ENCODE measurements around the gene ELP1. TPM values are rescaled to one million over a fixed set of nuclear protein-coding genes. Genes with fewer than 3 reads are reported as not detected.

The ELP1 gene
- total RNA-seq, 1 experiment from 2014 or later, result 38.7 TPM

DNA sequence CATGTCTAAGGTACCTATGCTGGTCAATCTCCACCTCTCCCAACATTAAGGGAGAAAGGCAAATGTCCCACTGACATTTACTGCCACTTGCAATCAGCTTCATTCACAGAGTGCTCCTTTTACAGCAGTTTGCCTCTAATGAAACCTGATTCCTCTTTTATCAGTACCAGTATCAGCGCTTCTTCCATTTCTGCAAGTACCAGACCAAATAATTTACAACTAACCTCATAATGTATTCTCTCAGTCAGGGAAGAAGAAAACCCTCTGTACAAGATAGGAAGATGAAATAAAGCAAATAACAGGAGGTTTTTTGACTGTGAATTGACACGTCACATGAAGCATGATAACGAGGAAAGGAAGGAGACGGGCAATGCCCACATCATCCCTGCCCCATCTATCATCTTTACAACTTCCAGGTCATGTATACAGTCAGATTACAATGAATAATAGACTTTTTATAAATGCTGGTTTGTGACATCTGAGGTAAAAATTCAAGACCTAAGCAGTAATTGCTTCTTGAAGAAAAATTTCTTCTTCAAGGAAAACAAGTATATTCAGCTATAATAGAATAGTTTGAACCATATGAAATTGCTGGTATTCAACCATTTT, 22.2 kb upstream of the ELP1 start:
- intact Hi-C loops (cut with micrococcal nuclease; ENCODE audit: unreplicated experiment), result no loop called here
- ChIA-PET CTCF (no interaction called here), POLR2A (ENCODE audit: low non-redundant PET) (no interaction called here)
- no peaks in the 10 kb centered on the region for H3K27me3 ChIP-seq (replicated peaks; ENCODE audit: insufficient read depth, low read depth, low read length, poor library complexity)
- H3K36me3 ChIP-seq (ENCODE audit: insufficient read depth, low read length, poor library complexity, severe bottlenecking), result no peaks in the 10 kb centered on the region
- H3K27ac ChIP-seq (ENCODE audit: low read depth, low read length, poor library complexity, severe bottlenecking), result no peak overlapping the region
- no peak for TF ChIP-seq EZH2 (IDR thresholded peaks at IDR 0.05; ENCODE audit: borderline replicate concordance, low read depth, low read length, poor library complexity, severe bottlenecking)
- TF ChIP-seq, protein P1, sequence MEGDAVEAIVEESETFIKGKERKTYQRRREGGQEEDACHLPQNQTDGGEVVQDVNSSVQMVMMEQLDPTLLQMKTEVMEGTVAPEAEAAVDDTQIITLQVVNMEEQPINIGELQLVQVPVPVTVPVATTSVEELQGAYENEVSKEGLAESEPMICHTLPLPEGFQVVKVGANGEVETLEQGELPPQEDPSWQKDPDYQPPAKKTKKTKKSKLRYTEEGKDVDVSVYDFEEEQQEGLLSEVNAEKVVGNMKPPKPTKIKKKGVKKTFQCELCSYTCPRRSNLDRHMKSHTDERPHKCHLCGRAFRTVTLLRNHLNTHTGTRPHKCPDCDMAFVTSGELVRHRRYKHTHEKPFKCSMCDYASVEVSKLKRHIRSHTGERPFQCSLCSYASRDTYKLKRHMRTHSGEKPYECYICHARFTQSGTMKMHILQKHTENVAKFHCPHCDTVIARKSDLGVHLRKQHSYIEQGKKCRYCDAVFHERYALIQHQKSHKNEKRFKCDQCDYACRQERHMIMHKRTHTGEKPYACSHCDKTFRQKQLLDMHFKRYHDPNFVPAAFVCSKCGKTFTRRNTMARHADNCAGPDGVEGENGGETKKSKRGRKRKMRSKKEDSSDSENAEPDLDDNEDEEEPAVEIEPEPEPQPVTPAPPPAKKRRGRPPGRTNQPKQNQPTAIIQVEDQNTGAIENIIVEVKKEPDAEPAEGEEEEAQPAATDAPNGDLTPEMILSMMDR (conservative IDR thresholded peaks at IDR 0.05; ENCODE audit: low read depth, low read length), result no peak
- no peak overlapping the region for H3K4me3 ChIP-seq (ENCODE audit: low read depth, low read length, poor library complexity, severe bottlenecking)
- no peak for DNase-seq (ENCODE audit: low spot score)
- no TSS peak for BruUV-seq (replicated peaks)
- H3K9me3 ChIP-seq (ENCODE audit: low read depth, low read length, poor library complexity, severe bottlenecking), result no peaks in the 10 kb centered on the region
- no peaks in the 10 kb centered on the region for H3K4me1 ChIP-seq (ENCODE audit: insufficient read depth, low read length, poor library complexity, severe bottlenecking)

DNA sequence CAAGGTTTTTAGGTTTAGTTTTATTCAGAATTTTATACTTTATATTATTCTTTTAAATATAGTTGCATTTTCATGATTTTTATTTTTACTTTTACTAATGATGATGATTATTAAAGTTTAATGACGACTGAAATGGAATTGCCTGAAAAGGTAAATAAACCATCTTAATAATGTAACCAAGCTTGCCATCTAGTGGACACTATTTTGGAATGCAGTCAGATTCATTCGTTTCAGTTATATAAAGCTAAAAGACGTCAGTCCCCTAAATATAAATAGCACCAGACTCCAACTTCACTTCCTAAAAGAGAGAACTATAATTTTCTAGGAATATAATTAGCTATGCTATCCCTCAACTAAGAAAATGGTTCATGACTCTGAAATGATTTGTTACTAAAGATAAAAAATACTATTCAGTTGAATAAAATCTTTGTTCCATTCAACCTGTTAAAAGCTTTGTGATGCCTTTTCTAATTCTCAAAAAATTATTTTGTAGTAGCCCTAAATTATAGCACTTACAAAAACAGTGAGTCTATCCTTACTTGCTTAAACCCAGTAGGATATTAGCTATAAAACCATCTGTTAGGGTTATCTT, 20.2 kb upstream of the ELP1 start:
- CTCF ChIA-PET, result interaction anchor here (0.5 to 1.0 kb wide), 8 partner anchors 11 to 1648 kb away, joined by 3 to 10 read pairs (median 4); no protein-coding TSS in a partner anchor

DNA sequence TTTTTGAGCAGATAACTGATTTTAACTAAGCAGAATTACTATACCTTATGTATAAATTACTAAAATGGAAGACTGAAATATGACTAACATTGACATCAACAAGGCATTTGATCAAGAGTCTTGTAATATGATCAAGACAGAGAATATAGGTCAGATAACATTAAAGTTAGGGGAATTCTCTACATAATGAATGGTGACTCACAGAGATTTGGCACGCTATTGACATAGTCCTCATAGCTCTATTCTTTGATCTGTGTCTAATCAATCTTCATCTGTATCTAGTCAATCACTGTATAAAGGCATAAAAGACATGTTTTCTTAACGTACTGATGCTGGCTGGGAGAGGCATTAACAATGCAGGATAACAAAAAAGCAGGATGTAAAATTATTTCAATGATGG, 17.7 kb upstream of the ELP1 start:
- POLR2A ChIA-PET (ENCODE audit: low non-redundant PET), result no interaction called here
- intact Hi-C loops (cut with micrococcal nuclease; ENCODE audit: unreplicated experiment), result no loop called here
- DNase-seq (ENCODE audit: low spot score), result no peak

More for the DNA sequence above, 20.2 kb upstream of the ELP1 start:
- Histone ChIP-seq H3K4me3 (ENCODE audit: low read depth, low read length, poor library complexity, severe bottlenecking) (no peak overlapping the region), H3K4me1 (ENCODE audit: insufficient read depth, low read length, poor library complexity, severe bottlenecking) (no peaks in the 10 kb centered on the region), H3K36me3 (ENCODE audit: insufficient read depth, low read length, poor library complexity, severe bottlenecking) (no peaks in the 10 kb centered on the region), H3K27ac (ENCODE audit: low read depth, low read length, poor library complexity, severe bottlenecking) (no peak overlapping the region), H3K9me3 (ENCODE audit: low read depth, low read length, poor library complexity, severe bottlenecking) (no peaks in the 10 kb centered on the region), H3K27me3 (replicated peaks; ENCODE audit: insufficient read depth, low read depth, low read length, poor library complexity) (no peaks in the 10 kb centered on the region)
- intact Hi-C loops (cut with micrococcal nuclease; ENCODE audit: unreplicated experiment), result no loop called here
- DNase-seq (ENCODE audit: low spot score), result peak; percentile 42
- no TSS peak for BruUV-seq (replicated peaks)
- TF ChIP-seq, protein P1 (conservative IDR thresholded peaks at IDR 0.05; ENCODE audit: low read depth, low read length), result peak; percentile 72
- TF ChIP-seq EZH2 (IDR thresholded peaks at IDR 0.05; ENCODE audit: borderline replicate concordance, low read depth, low read length, poor library complexity, severe bottlenecking), result no peak
- POLR2A ChIA-PET (ENCODE audit: low non-redundant PET), result interaction anchor here (0.6 to 0.8 kb wide), 2 partner anchors 66 to 527 kb away, joined by 3 to 6 read pairs; no protein-coding TSS in a partner anchor

More for the DNA sequence above, 17.7 kb upstream of the ELP1 start:
- H3K36me3 ChIP-seq (ENCODE audit: insufficient read depth, low read length, poor library complexity, severe bottlenecking), result peaks cover 4% of the 10 kb centered on the region
- CTCF ChIA-PET, result interaction anchor here (0.7 kb wide), 2 partner anchors 19 to 399 kb away, joined by 3 read pairs; no protein-coding TSS in a partner anchor
- H3K27ac ChIP-seq (ENCODE audit: low read depth, low read length, poor library complexity, severe bottlenecking), result no peak overlapping the region
- H3K9me3 ChIP-seq (ENCODE audit: low read depth, low read length, poor library complexity, severe bottlenecking), result no peaks in the 10 kb centered on the region
- no peaks in the 10 kb centered on the region for H3K4me1 ChIP-seq (ENCODE audit: insufficient read depth, low read length, poor library complexity, severe bottlenecking)
- H3K27me3 ChIP-seq (replicated peaks; ENCODE audit: insufficient read depth, low read depth, low read length, poor library complexity), result no peaks in the 10 kb centered on the region
- no TSS peak for BruUV-seq (replicated peaks)
- H3K4me3 ChIP-seq (ENCODE audit: low read depth, low read length, poor library complexity, severe bottlenecking), result no peak overlapping the region
- TF ChIP-seq EZH2 (IDR thresholded peaks at IDR 0.05; ENCODE audit: borderline replicate concordance, low read depth, low read length, poor library complexity, severe bottlenecking), result no peak
- TF ChIP-seq, protein P1 (conservative IDR thresholded peaks at IDR 0.05; ENCODE audit: low read depth, low read length), result no peak
